ENCODE results near the gene SPOCK1.

- no peak for TF ChIP-seq POLR2AphosphoS5 (IDR thresholded peaks at IDR 0.05)
- TF ChIP-seq, protein P1, sequence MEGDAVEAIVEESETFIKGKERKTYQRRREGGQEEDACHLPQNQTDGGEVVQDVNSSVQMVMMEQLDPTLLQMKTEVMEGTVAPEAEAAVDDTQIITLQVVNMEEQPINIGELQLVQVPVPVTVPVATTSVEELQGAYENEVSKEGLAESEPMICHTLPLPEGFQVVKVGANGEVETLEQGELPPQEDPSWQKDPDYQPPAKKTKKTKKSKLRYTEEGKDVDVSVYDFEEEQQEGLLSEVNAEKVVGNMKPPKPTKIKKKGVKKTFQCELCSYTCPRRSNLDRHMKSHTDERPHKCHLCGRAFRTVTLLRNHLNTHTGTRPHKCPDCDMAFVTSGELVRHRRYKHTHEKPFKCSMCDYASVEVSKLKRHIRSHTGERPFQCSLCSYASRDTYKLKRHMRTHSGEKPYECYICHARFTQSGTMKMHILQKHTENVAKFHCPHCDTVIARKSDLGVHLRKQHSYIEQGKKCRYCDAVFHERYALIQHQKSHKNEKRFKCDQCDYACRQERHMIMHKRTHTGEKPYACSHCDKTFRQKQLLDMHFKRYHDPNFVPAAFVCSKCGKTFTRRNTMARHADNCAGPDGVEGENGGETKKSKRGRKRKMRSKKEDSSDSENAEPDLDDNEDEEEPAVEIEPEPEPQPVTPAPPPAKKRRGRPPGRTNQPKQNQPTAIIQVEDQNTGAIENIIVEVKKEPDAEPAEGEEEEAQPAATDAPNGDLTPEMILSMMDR (IDR thresholded peaks at IDR 0.05 in 8 of 11, conservative IDR thresholded peaks at IDR 0.05 in 3 of 11), result no peak
- no peak for TF ChIP-seq POLR2A (IDR thresholded peaks at IDR 0.05)
Measured at GRCh38 chr5:137184734-137185133, 314.4 kb downstream of the SPOCK1 start.
